HG03575 (cell line): ENCODE data around the gene ARL14.

Source experiments
- ATAC-seq: cut with Tn5 transposase; IDR thresholded peaks from one replicate; pipeline ENCODE4 v1.9.1; 2021; ENCODE audit not compliant: unreplicated experiment, insufficient number of reproducible peaks, low FRiP score; ENCODE audit errors: extremely low read depth

The ARL14 gene

DNA sequence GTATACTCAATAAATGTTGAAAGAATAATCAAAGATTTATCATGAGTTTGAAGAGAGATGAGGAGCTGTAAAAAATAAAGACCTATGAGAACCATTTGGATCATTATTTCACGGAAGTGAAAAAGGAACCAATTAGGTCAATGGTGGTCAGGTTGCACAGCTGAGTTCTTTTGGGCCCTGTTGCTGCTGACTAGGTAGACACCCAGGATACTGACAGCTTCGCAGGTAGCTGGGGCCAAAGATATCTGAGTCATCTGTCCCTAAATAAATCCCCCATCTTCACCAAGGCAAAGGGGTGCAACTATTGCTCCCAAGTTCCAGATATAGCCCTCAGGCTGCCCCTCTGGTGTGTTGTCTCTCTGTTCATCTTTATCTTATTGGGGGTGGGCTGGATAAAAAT, 5.0 kb upstream of the ARL14 start:
- ATAC-seq, result no peak

DNA sequence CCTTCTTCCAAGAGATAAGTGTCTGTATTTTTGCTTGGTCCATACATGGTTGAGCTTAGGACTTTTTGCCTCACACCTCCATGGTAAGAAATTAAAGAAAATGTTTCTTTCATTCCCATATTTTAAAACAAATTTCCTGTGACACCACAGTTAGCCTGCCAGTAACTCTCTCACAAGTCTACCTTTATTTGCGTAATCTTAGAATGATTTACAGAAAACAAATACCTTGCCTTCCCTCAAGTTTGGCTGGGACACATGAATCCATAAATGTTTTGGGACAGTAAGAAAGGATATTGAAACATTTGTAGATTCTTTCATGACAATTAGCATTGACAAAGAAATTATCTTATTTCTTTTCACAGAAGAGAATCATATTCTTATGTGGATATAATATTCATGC, 3.8 kb upstream of the ARL14 start:
- ATAC-seq, result no peak

DNA sequence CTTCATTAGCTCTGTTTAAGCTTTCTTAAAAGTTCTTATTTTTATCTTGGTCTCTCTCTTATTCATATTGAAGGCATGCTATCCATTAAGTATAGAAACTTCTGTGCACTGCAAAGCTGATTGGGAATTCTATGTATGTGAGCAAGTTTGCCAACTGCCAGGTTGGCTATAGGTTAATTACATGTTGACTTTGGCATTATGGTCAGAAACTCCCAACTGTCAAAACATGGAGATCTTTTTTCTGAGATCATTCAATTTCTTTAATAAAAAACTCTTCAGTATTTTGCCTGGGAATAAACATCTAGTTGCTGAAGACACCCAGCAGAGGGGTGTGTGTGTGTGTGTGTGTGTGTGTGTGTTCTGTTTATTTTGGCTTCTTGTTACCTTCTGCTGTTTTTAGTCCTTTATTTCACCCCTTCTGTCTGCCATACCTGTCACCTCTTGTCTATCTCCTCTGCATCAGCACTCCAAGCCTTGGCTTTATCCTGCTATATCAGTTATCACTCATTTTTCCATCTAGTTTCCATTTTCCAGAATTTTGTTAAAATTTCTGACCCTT, 1.3 kb upstream of the ARL14 start:
- ATAC-seq, result no peak

DNA sequence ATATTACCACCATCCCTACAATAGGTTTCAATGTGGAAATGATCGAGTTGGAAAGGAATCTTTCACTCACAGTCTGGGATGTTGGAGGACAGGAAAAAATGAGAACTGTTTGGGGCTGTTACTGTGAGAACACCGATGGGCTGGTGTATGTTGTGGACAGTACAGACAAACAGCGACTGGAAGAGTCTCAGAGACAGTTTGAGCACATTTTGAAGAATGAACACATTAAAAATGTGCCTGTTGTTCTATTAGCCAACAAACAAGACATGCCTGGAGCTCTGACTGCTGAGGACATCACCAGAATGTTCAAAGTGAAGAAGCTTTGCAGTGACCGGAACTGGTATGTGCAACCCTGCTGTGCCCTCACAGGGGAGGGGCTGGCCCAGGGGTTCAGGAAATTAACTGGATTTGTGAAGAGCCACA, 510 bp downstream of the ARL14 start:
- ATAC-seq, result no peak

DNA sequence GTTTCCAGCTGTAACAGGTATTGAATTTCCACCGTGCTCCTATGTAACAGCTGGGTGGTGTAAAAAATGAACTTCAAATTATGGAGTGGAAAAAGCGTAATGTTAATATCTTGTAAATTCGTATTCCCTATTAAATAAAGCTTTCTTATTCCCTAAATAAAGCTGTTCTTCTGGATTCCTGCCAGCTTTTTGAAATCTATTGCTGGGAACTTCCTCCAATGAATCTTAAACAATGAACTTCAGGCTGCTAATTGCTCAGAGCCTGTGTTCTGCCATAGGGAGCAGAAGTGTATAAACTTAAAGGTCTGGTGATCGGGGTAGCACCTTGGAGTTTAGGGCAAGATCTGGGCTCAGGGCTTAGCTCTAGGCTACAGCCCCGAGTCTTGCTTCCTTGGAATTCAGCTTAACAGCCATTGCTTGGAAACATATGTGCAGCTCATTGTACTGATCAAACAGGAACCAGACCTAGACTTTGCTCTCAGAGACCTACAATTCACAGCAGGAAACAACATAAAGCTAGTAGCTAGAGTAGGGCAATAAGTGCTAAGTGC, 1.4 kb downstream of the ARL14 start:
- ATAC-seq, result no peak

DNA sequence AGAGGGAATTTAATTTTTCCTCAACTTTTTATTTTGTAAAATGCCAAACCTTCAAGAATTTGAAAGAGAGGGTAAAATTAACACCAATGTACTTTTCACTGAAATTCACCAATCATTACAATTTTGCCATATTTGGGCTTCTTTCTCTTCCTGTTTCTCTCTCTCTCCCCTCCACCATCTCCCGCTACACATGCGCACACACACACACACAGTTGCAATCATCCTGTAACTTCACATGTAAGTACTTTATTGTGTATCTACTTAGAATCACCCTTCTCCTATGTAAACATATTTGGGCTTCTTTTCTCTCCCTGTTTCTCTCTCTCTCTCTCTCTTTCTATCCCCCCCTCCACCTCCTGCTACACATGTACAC, 7.4 kb downstream of the ARL14 start:
- ATAC-seq, result no peak

DNA sequence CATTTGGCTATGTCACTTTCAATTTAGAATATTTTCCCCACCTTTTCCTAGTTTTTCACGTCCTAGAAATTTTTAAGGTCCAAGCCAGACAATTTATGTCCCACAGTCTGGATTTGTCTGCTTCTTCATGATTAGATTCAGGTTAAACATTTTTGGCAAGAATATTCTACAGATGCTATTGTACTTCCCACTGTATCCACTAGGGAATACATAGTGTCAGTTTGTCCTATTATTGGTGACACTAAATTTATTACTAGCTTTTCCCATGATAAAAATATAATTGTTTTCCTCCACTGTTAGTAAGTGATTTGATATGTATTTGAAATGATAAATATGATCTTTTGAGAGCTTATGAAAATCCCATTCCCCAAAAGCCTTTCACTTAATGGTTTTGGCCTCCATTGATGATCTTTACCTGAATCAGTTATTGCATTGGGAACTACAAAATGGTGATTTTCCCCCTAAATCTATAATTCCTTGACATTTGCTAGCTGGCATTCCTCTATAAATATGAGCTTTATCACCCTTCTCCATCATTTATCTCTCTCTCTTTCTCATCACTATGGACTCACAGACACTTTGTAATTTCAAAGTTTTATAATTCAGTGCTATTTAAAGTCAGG, 8.3 kb downstream of the ARL14 start:
- no peak for ATAC-seq

DNA sequence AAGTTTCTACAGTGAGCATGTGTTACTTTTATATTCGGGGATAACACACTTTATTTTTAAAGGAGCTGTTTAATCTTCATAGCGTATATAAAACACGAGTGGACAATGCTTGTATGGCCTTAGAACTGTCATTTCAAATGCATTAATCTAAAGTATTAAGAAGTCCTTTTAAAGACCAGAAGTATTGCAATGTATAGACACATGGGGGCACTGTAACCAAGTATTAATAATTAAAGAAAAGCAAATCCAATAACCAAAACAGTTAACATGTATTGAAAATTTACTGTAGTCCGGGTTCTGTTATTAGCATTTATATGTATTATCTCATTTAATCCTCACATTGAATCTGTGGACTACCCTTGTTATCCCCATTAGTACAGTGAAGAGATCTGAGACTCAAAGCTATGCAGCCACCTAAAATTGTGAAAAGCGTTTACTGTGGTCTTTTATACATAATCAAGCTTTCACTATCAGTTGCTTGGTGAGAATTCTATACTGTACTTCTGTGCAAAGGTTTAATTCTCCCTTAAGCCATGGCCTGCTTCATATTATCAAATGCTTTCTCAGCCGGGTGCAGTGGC, 10.1 kb downstream of the ARL14 start:
- no peak for ATAC-seq

DNA sequence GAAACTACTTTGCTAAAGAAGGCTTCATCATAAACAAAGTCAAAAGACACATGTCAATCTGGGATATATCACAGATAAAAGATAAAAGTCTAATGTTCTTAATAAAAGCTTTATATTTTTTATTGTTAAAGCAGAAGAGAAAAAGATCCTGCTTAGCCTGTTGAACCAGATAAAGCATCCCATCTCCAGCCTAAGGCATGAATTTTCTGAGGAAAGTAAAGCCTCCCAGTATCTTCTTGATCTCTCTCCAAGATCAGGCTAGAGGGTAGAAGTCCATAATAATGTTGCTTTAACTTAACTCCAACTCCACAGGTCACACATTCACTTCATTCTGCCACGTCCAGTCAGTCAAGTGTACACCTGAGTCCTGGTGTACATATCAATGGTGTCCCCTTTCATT, 14.2 kb downstream of the ARL14 start:
- ATAC-seq, result no peak

DNA sequence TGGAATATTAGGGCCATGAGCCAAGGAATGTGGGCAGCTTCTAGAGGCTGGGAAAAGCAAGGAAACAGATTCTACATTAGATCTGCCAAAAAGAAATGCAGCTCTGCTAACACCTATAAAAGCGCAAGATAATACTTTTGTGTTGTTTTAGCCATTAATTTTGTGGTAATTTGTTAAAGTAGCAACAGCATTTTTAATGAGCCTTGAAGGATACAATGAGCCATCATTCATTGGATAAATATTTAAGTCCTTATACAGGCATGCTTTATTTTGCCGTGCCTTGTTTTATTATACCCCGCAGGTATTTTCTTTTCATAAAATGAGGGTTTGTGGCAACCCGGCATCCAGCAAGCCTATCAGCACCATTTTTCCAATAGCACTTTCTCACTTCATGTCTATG, 15.0 kb downstream of the ARL14 start:
- no peak for ATAC-seq

DNA sequence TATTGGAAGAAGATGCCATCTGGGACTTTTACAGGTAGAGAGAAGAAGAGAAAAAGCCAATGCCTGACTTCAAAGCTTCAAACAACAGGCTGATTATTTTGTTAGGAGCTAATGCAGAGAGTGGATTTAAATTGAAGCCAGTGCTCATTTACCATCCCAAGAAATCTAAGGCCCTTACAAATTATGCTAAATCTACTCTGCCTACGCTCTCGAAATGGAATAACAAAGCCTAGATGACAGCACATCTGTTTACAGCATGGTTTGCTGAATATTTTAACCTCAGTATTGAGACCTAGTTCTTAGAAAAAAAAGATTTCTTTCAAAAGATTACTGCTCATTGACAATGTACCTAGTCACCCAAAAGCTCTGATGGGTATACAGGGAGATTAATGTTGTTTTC, 16.2 kb downstream of the ARL14 start:
- ATAC-seq, result no peak

DNA sequence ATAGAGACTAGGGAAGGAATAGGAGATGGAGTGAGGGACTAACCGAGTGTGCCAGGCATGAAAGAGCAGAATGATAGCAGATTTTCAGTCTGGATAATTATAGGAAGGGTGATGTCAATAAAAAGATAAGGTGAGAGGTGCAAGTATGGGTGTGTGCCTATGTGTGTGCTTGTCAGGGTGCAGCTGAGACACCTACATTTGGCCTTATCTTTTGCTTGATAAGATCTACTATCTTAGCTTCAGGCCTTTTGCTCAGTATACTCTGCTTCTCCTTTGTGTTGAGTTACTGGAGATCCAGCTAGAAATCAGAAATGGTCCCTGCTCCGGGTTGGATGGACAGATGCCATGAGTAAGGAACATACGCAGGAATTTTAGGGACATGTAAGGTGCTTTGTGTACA, 17.4 kb downstream of the ARL14 start:
- no peak for ATAC-seq

DNA sequence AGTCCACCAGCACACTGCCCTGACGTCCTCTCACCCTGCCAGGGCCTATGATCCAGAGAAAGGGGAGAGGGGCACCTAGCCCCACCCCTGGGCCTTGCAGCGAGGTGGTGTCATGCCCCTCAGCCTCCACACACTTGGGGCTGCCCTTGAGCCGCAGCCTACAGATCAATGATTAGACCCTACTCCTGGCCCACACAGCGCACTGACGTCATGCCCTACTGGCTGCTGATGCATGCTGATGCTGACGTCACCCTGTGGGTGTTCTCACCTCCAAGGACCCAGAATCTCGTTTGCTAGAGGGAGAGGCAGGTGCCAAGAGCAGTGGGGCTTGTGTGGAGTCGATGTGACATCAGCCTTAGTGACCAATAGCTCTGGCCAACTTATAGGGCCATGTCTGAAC, 18.0 kb downstream of the ARL14 start:
- no peak for ATAC-seq

DNA sequence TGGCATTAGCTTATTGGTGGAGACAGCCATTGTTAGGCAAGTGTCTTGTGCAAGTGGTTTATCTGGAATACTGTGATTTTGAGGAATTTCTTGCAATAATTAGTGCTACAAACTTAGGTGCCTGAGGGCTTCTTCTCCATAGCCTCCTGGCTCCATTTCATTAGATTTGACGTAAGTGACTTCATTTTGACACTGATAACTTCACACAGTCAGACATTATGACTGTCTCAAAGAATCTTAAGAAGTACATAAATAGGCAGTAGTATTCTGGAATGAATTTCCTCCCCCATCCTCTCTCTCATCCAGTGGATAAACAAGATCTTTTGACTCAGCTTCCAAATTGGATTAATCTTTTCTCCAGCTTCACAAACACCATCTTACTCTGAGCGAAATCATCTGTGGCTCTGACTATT, 19.0 kb downstream of the ARL14 start:
- no peak for ATAC-seq

DNA sequence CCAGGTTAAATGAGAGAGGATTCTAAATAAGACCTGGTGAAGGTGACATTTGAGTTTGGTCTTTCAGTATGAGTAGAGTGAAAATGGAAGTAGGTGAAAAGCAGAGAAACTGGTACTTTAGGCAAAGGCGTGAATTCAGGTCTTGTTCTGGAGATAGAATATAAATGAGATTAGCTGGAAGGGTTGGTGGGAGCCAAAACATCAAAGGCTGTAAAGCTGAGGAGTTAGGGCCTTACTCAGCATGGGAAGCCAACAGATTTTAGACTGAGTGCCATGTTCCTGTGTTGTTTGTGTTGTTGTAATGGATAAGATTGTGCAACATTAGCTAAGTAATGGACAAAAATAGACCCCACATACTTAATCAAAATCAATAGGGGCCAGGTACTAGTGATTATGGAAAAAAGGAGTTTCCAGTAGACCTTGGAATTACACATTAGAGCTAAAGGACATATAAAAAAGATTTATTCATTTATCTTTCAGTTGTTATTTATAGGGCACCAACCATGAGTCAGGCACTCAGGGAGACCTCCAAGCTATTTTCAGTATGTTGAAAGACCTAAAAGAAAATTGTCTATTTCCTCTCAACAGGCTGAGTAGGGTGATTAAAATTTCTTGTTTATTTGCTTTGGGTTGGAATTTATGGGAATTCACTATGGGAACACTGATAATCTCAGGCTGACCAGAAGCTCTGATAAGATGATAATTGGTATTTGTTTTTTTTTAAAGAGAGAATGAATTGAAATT, 20.8 kb downstream of the ARL14 start:
- no peak for ATAC-seq

DNA sequence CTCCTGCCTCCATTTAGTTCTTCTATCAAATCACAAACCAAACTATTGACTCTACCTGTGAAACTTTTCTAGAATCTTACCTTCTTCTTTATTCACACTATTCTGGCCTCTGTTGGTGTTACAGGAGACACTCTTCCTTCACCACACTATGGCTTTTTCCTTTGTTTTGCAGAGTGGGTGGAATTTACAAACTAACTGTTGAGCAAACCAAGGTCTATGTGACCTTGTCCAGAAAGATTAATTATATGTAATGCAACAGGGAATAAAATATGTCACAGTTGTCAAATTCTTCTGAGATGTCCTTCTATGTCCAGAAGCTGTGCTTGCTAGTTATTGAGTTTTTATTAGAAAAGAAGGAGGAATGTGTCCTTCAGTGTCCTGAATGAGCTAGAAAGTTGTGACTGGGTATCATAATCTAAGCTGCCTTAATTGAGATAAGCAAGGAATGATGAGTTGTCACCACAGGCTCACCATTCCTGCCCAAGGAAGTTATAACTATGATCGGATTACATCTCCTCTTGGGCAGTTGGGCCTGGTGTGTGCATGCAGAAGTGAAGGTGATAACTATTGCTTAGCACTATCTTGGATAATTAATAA, 21.7 kb downstream of the ARL14 start:
- no peak for ATAC-seq

DNA sequence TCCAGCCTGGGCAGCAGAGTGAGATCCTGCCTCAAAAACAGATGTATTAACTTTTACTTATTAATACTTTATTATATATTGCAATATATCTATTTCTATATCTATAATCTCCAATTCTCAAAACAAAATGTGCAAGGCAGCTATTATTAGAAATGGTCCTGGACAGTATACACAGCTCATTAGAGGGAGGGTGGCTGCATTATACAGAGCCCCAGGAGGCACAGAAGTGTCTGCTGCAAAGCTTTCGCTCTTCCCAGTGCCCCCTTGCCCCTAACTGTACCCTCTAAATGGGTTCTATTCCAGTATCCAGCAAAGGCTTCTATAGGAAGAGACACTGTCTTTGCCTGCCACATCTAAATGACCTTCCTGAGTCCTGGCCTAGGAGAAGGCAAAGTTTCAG, 24.5 kb downstream of the ARL14 start:
- no peak for ATAC-seq

DNA sequence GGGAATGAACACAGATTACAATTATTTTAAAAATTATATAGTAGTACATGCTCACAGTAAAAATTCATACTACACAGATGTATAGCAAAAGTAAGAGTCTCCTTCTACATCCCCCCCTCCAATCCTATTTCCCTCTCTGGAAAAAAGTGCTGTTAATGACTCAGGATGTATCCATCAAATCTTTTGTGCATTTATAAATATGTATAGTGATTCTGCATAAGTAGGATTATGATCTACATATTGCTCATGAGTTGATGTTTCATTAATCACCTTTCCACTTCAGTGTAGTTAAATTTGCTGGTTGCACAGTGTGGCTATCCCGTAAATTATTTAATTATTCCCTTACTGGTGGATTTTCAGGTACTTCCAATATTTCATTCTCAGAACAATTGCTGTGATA, 25.3 kb downstream of the ARL14 start:
- ATAC-seq, result no peak

DNA sequence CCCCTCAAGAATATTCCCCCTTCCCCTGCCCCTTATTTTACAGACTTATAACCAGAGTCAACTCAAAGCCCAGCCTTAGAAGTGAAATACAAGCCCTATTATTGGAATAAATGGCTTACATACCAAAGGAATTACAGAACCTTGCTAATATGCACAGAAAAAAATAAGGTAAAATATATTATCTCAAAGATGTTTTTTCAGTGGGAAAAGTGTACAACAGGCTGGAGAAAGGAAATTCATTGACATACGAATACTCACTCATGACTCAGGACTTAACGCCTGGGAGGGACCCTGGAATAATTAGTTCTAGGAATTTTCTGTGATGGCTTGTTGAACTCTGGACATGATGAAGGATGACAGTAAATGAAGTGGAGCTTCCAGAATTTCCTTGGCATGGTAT, 27.0 kb downstream of the ARL14 start:
- no peak for ATAC-seq
